Right lobe of liver (tissue), 6 donors: ENCODE results near the gene TAOK1. TPM values are rescaled to one million over a fixed set of nuclear protein-coding genes. Genes with fewer than 3 reads are reported as not detected.
A peak's percentile ranks its signal among the peaks of the same experiment; 100 is the strongest.
"Not testable (repeated sequence)": the region's sequence is repeated elsewhere in the genome, so short reads cannot be mapped to it uniquely, and the experiment has no call there.

Experiments used
- ATAC-seq, 4 donors: fragments of 200-7000 bp; cut with Tn5 transposase; one replicate each; pipeline ENCODE4 v1.9.1; 2020; ENCODE audit warnings: mild to moderate bottlenecking in 4 of 4, moderate library complexity in 4 of 4
- DNase-seq, 3 donors: peaks; one replicate each; pipeline ENCODE4 v3.0.0-alpha.2; 2020
- H3K27ac ChIP-seq, 3 donors: fragments of 200-600 bp; one replicate each; pipeline ENCODE4 v1.8.0; 2022
- H3K27me3 ChIP-seq, 2 donors: fragments of 200-600 bp; one replicate each; pipeline ENCODE4 v1.8.0; 2022
- H3K36me3 ChIP-seq, 4 donors: fragments of 200-600 bp; sonication (generic) in 1 of 4; one replicate each; pipeline versions ENCODE4 v1.5.1 to v1.8.0; 2017 to 2022; ENCODE audit warnings: control low read depth in 1 of 4
- H3K4me1 ChIP-seq, 4 donors: fragments of 200-600 bp; sonication (generic) in 1 of 4; one replicate each; pipeline versions ENCODE4 v1.5.1 to v1.8.0; 2017 to 2022; ENCODE audit warnings: control low read depth in 1 of 4
- H3K4me3 ChIP-seq, 3 donors: fragments of 200-600 bp; one replicate each; pipeline ENCODE4 v1.8.0; 2022
- H3K9me3 ChIP-seq, 4 donors: fragments of 200-600 bp; sonication (generic) in 1 of 4; one replicate each; pipeline versions ENCODE4 v1.5.1 to v1.8.0; 2017 to 2022; ENCODE audit warnings: control low read depth in 1 of 4
- CTCF ChIP-seq, 4 donors: fragments of 200-600 bp in 3 of 4; fragments of 450-650 bp in 1 of 4; IDR thresholded peaks; one replicate each; pipeline versions ENCODE4 v1.5.1 to v1.8.0; 2016 to 2022; ENCODE audit warnings: antibody characterized with exemption in 4 of 4, mild to moderate bottlenecking in 2 of 4
- POLR2A ChIP-seq: fragments of 450-650 bp; IDR thresholded peaks from one replicate; pipeline ENCODE4 v1.6.1; 2017; ENCODE audit warnings: antibody characterized with exemption, mild to moderate bottlenecking
- WGBS: methylation state at CpG from one replicate; pipeline ENCODE4 v1.1.6; 2018; ENCODE audit warnings: low coverage, low lambda C conversion rate; ENCODE audit not compliant: insufficient coverage; ENCODE audit errors: missing lambda C conversion rate; 5-methylcytosine and 5-hydroxymethylcytosine counted together
- intact Hi-C, 2 donors: fragments of 100-400 bp; cut with DNase I; formaldehyde crosslinking; loops; one replicate each; pipeline versions ENCODE4 v1.11.2 to v1.14.1; 2022
- total RNA-seq, 6 experiments: library from RNA; depleted of rRNA in 2 of 6; stranded (reverse); fragments of >200 nt in 2 of 6; fragmentation: NEBNext Ultra II Directional in 3 of 6; extraction: Animal tissue kit (Norgen Biotek cat#: 25700) in 3 of 6; gene quantifications; one replicate each; pipeline versions ENCODE4 v1.1.0 to v1.2.4, GENCODE V29; 2016 to 2023
- donor health status: DM: no; HTN: yes; CAD: no.
- donor health status: DM: no; HTN: no; CAD: no.
- donor health status: DM: no; HTN: no; CAD: no.
- donor health status: DM: no; HTN: yes; CAD: no.
- donor health status: DM: no; HTN: yes; CAD: no.

The TAOK1 gene
- total RNA-seq, 6 experiments from 2014 or later = 17.1 to 37.1 (median 21.1) TPM

DNA sequence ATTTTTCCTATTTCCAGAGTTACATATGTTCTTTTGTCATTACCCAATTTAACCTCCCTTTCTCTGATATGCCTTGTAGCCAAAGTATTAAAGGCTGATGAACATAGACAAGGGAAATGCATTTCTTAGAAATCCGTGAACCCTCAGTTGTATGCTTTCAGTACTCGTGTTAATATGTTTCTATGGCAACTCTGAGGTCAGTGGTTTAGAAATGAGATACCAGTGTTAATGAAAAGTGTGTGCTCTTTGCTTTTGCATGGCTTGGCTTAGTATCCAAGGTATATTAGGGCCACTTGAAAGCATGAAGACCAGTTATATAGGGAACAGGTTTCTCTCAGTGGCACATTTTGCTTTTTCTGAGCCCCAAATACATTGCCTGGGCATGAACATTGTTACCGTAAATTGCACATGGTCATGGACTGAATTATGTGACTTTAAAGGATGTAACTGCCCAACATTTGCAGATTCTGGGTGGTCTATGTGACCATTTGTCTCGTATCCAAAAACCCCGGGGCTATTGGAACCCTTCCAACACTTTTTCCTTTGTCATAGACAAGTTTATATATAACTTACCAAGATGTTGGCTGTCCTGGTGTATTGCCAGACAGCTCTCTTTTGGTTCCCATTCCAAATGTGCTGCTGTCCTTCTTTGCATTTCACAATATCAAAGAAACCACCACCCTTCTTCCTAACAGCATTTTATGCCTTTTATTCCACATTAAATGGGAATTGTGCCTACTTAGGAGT lies 159.2 kb downstream of the TAOK1 start:
- no peaks in the 10 kb centered on the region for H3K27me3 ChIP-seq
- intact Hi-C loops = no loop called here
- no peak overlapping the region for H3K4me3 ChIP-seq
- ATAC-seq = peak in 1 of 4 donors; percentile 27
- H3K36me3 ChIP-seq = no peaks in the 10 kb centered on the region
- WGBS = 15% methylated on average over 4 of the region's 5 CpGs
- no peaks in the 10 kb centered on the region for H3K9me3 ChIP-seq
- DNase-seq = no peak
- H3K27ac ChIP-seq = no peak overlapping the region
- peaks cover 0 to 13% (median 3%) of the 10 kb centered on the region in 4 donors for H3K4me1 ChIP-seq
- TF ChIP-seq CTCF (IDR thresholded peaks at IDR 0.05) (no peak), POLR2A (no peak)

DNA sequence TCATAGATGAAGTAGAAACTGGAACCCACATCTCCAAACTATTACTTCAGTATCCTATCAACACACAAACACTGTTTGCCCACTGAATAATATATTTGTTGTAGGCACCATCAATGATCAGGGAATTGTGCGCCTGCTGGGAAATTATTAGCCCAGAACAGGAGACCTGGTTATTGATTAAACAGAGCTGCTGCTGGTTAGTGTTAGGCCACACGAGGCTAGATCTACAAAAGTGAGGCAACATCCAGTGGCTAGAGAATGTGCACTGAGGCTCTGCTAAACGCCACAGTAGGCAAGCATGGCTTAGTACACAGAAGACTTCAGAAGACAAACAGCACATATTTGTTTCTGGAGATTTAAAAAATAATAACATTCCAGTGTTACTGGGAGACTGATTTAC lies 165.7 kb downstream of the TAOK1 start:
- TF ChIP-seq CTCF (IDR thresholded peaks at IDR 0.05) (peak in 1 of 4 donors; percentile 9), POLR2A (no peak)
- Histone ChIP-seq H3K9me3 (no peaks in the 10 kb centered on the region), H3K36me3 (no peaks in the 10 kb centered on the region), H3K4me1 (peaks cover 0 to 33% (median 14%) of the 10 kb centered on the region in 4 donors), H3K27ac (peak overlapping the region in 2 of 3 donors; percentile 6 to 43), H3K27me3 (no peaks in the 10 kb centered on the region), H3K4me3 (no peak overlapping the region)
- intact Hi-C loops = no loop called here
- peak in 1 of 3 donors; percentile 82 for DNase-seq
- 12% methylated on average over 3 of the region's 3 CpGs for WGBS
- ATAC-seq = peak; percentile 93 to 97 (median 94)

DNA sequence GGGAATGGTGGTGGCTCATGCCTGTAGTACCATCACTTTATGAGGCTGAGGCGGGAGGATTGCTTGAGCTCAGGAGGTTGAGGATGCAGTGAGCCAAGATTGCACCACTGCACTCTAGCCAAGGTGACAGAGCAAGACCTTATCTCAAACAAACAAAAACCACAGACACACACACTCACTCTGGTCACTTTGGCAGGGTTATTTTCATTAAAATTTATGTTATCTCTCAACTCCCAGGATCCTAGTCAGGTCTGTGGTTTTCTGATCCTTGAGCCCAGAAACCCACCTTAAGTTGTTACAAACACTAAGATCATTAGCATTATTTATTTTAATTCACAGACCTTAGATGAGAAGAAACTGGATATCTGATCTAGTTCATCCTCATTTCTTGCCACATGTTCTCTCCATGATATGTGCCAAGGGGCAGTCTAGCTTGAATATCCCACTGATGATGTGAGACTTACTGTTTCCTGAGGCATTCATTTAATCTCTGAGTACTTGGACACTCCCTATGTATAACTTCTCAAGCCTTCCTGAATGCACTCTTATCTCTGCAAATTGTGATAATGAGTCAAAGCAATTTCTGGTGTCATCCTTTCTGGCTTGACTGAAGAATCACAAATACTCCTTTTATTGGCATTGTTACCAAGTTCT lies 167.0 kb downstream of the TAOK1 start:
- DNase-seq = peak in 1 of 3 donors; percentile 66
- H3K4me3 ChIP-seq = no peak overlapping the region
- no peak for TF ChIP-seq POLR2A
- TF ChIP-seq CTCF (IDR thresholded peaks at IDR 0.05) = no peak
- no peak overlapping the region for H3K27ac ChIP-seq
- peak; percentile 57 to 72 (median 64) for ATAC-seq
- peaks cover 0 to 47% (median 14%) of the 10 kb centered on the region in 4 donors for H3K4me1 ChIP-seq
- H3K36me3 ChIP-seq = peaks cover 0 to 11% (median 5%) of the 10 kb centered on the region in 4 donors
- intact Hi-C loops = no loop called here
- no peaks in the 10 kb centered on the region for H3K9me3 ChIP-seq
- no peaks in the 10 kb centered on the region for H3K27me3 ChIP-seq
- WGBS = no CpG with 5 or more reads among the region's 1 CpG

DNA sequence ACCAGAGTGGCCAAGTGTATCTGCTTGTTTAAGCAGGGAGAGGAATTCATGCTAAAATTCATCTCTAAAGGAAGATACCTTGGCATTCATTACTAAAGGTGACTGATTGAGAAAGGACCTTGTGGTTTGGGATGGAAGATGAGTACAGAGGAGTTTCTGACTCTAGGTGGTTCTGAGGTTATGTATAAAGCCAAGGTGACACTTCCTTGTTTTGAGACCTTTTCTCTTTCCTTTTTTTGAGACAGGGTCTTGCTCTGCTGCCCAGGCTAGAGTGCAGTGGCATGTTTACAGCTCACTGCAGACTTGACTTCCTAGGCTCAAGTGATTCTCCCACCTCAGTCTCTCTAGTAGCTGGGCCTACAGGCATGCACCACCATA lies 167.6 kb downstream of the TAOK1 start:
- no peak overlapping the region for H3K4me3 ChIP-seq
- intact Hi-C loops = no loop called here
- peaks cover 0 to 48% (median 14%) of the 10 kb centered on the region in 4 donors for H3K4me1 ChIP-seq
- no peak for DNase-seq
- no peaks in the 10 kb centered on the region for H3K27me3 ChIP-seq
- no peak for TF ChIP-seq CTCF (IDR thresholded peaks at IDR 0.05)
- TF ChIP-seq POLR2A = no peak
- ATAC-seq = no peak
- no peaks in the 10 kb centered on the region for H3K9me3 ChIP-seq
- no peak overlapping the region for H3K27ac ChIP-seq
- H3K36me3 ChIP-seq = peaks cover 0 to 16% (median 8%) of the 10 kb centered on the region in 4 donors

DNA sequence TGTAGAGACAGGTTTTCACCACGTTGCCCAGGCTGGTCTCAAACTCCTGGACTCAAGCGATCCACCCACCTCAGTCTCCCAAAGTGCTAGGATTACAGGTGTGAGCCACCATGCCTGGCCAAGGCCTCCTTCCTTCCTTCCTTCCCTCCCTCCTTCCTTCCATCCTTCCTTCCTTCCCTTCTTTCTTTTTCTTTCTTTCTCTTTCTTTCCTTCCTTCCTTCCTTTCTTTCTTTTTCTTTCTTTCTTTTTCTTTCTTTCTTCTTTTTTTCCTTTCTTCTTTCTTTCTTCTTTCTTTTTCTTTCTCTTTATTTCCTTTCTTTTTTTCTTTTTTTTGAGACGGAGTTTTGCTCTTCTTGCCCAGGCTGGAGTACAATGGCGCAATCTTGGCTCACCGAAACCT lies 168.0 kb downstream of the TAOK1 start:
- peaks cover 0 to 48% (median 14%) of the 10 kb centered on the region in 4 donors for H3K4me1 ChIP-seq
- ATAC-seq, intact Hi-C loops, DNase-seq, H3K4me3 ChIP-seq, H3K27me3 ChIP-seq, H3K9me3 ChIP-seq, H3K27ac ChIP-seq: not testable (repeated sequence)
- peaks cover 0 to 18% (median 8%) of the 10 kb centered on the region in 4 donors for H3K36me3 ChIP-seq
- WGBS = 79% methylated on average over 3 of the region's 5 CpGs
